RWPE2 (cell line): ENCODE data around the gene COG7.
"Not testable (repeated sequence)": the region's sequence is repeated elsewhere in the genome, so short reads cannot be mapped to it uniquely, and the experiment has no call there.

ENCODE experiments used
- ATAC-seq: fragments of 200-7000 bp; cut with Tn5 transposase; 3 replicates; pipeline ENCODE4 v1.9.1; 2021; ENCODE audit warnings: low read depth
- DNase-seq: peaks from one replicate; pipeline ENCODE4 v3.0.0-alpha.2; 2020; ENCODE audit warnings: low spot score
- H3K27ac ChIP-seq: fragments of 450-650 bp; 2 replicates; pipeline ENCODE4 v1.5.1; 2017; ENCODE audit warnings: mild to moderate bottlenecking; ENCODE audit not compliant: poor library complexity, severe bottlenecking
- H3K27me3 ChIP-seq: fragments of 250-450 bp; sonication (Bioruptor Pico); 2 replicates; pipeline ENCODE4 v1.5.1; 2021; ENCODE audit warnings: mild to moderate bottlenecking, moderate library complexity; ENCODE audit not compliant: insufficient read depth, poor library complexity, severe bottlenecking
- H3K36me3 ChIP-seq: fragments of 250-450 bp; sonication (Bioruptor Pico); 2 replicates; pipeline ENCODE4 v1.5.1; 2020; ENCODE audit warnings: low read depth, mild to moderate bottlenecking, moderate library complexity
- H3K4me1 ChIP-seq: fragments of 250-450 bp; sonication (Bioruptor Pico); 2 replicates; pipeline ENCODE4 v1.5.1; 2021; ENCODE audit warnings: mild to moderate bottlenecking, moderate library complexity; ENCODE audit not compliant: insufficient read depth, poor library complexity, severe bottlenecking
- H3K4me3 ChIP-seq: fragments of 250-450 bp; sonication (Bioruptor Pico); 2 replicates; pipeline ENCODE4 v1.5.1; 2021; ENCODE audit warnings: mild to moderate bottlenecking, moderate library complexity; ENCODE audit not compliant: severe bottlenecking
- H3K9me3 ChIP-seq: fragments of 250-450 bp; sonication (Bioruptor Pico); 2 replicates; pipeline ENCODE4 v1.5.1; 2021; ENCODE audit warnings: mild to moderate bottlenecking, moderate library complexity; ENCODE audit not compliant: severe bottlenecking
- TF ChIP-seq, protein P1 (sequence below): fragments of 450-650 bp; IDR thresholded peaks from one replicate; pipeline ENCODE4 v1.5.1; 2017; ENCODE audit warnings: mild to moderate bottlenecking, moderate library complexity; ENCODE audit not compliant: poor library complexity, severe bottlenecking

Gene COG7

GRCh38 chr16:23391381-23392222 lies 61.4 kb downstream of the COG7 start:
- Histone ChIP-seq H3K9me3 (no peaks in the 10 kb centered on the region), H3K36me3 (peaks cover 26% of the 10 kb centered on the region), H3K4me1 (peaks cover 26% of the 10 kb centered on the region), H3K4me3 (no peak overlapping the region), H3K27ac (peak overlapping the region; percentile 59), H3K27me3 (no peaks in the 10 kb centered on the region)
- DNase-seq (no peak), ATAC-seq (no peak)
- TF ChIP-seq, protein P1, sequence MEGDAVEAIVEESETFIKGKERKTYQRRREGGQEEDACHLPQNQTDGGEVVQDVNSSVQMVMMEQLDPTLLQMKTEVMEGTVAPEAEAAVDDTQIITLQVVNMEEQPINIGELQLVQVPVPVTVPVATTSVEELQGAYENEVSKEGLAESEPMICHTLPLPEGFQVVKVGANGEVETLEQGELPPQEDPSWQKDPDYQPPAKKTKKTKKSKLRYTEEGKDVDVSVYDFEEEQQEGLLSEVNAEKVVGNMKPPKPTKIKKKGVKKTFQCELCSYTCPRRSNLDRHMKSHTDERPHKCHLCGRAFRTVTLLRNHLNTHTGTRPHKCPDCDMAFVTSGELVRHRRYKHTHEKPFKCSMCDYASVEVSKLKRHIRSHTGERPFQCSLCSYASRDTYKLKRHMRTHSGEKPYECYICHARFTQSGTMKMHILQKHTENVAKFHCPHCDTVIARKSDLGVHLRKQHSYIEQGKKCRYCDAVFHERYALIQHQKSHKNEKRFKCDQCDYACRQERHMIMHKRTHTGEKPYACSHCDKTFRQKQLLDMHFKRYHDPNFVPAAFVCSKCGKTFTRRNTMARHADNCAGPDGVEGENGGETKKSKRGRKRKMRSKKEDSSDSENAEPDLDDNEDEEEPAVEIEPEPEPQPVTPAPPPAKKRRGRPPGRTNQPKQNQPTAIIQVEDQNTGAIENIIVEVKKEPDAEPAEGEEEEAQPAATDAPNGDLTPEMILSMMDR: no peak

DNA sequence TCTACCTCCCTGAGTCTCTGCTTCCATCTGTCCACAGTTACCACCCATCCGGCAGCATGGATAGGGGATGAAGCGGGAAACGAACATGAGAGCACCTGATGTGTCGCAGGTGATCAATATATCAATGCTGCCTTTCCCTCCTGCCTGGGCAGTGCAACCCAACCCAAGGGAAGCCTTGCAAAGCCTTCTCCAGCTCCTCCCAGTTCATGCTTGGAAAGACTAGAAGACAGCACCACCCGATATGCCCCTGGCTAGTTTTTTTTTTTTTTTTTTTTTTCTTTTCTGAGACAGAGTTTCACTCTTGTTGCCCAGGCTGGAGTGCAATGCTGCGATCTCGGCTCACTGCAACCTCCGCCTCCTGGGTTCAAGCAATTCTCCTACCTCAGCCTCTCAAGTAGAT lies 63.1 kb downstream of the COG7 start:
- Histone ChIP-seq H3K27ac (peak overlapping the region; percentile 59), H3K4me1 (peaks cover 26% of the 10 kb centered on the region), H3K36me3 (peaks cover 26% of the 10 kb centered on the region)
- not testable (repeated sequence) for H3K4me3 ChIP-seq, H3K27me3 ChIP-seq, DNase-seq, H3K9me3 ChIP-seq, ATAC-seq

DNA sequence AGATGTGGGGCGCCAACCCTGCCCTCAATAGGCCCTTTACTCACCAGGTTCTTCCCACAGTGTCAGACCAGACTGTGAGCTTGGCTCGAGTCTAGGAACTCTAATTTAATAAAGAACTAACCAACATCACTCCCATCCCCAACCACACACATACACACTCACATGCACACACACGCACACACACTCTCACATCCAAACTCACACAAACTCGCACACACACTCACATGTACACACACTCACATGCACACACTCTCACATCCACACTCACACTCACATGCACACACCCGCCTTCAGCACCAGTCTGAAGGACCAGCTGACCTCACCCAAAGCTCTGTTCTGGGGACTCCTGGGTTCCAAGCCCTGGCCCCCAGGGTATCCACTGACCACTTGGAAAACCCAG lies 63.8 kb downstream of the COG7 start:
- TF ChIP-seq, protein P1: no peak
- DNase-seq: no peak
- Histone ChIP-seq H3K27me3 (no peaks in the 10 kb centered on the region), H3K36me3 (peaks cover 26% of the 10 kb centered on the region), H3K4me1 (peaks cover 26% of the 10 kb centered on the region), H3K27ac (no peak overlapping the region), H3K4me3 (no peak overlapping the region), H3K9me3 (no peaks in the 10 kb centered on the region)
- ATAC-seq: no peak

GRCh38 chr16:23388786-23389185 lies 64.2 kb downstream of the COG7 start:
- Histone ChIP-seq H3K9me3 (no peaks in the 10 kb centered on the region), H3K27ac (no peak overlapping the region), H3K4me1 (peaks cover 26% of the 10 kb centered on the region), H3K27me3 (no peaks in the 10 kb centered on the region), H3K36me3 (peaks cover 26% of the 10 kb centered on the region), H3K4me3 (no peak overlapping the region)
- DNase-seq (no peak), ATAC-seq (no peak)
- TF ChIP-seq, protein P1: no peak

- no peaks in the 10 kb centered on the region for H3K9me3 ChIP-seq
- H3K4me1 ChIP-seq: peaks cover 16% of the 10 kb centered on the region
- ATAC-seq: no peak
- DNase-seq: no peak
- H3K27ac ChIP-seq: no peak overlapping the region
- H3K36me3 ChIP-seq: peaks cover 22% of the 10 kb centered on the region
- H3K4me3 ChIP-seq: no peak overlapping the region
- H3K27me3 ChIP-seq: no peaks in the 10 kb centered on the region
- TF ChIP-seq, protein P1: no peak
Observed at GRCh38 chr16:23387666-23388065, 65.3 kb downstream of the COG7 start.
